ENCODE measurements around the gene PEDS1.

PEDS1 gene

DNA sequence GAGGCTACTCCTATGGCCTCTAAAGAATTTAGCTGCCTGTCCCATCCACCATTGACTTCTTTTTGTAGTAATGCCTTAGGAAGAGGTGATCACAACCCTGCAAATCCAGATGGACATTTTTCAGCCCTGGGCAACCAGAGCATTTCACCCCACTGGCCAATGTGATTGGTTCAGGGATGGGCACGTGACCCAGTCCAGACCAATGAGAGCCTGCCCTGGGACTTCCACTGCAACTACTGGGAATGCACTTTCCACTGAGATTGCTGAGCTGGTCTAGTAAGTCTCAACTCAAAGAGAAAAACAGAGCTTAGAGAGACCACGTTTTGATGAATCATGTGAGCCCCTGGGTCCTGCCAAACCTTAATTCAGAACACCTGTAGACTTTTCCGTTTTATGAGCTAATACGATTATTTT lies 31.7 kb downstream of the PEDS1 start:
- Histone ChIP-seq H3K27ac (ENCODE audit: extremely low read depth, low read depth, low read length) (no peak overlapping the region), H3K36me3 (ENCODE audit: control insufficient read depth in 2 of 2, insufficient read depth in 1 of 2, low read length in 2 of 2) (peaks cover 0 to 39% of the 10 kb centered on the region in 2 experiments; a peak in 2 of 3 replicates), H3K4me3 (ENCODE audit: low read depth, low read length) (no peak overlapping the region), H3K9me3 (ENCODE audit: control insufficient read depth, insufficient read depth, low read depth, low read length) (no peaks in the 10 kb centered on the region), H3K4me1 (ENCODE audit: control insufficient read depth, insufficient read depth, low read length) (no peaks in the 10 kb centered on the region)
- TF ChIP-seq SP7 (tag by site-specific recombination; IDR thresholded peaks at IDR 0.05) (no peak), ZNF16 (tag by site-specific recombination; IDR thresholded peaks at IDR 0.05; ENCODE audit: low read depth) (no peak)
- POLR2A ChIA-PET: interaction anchor here (0.6 to 2.2 kb wide), 4 partner anchors 31 to 629 kb away, joined by 3 to 13 read pairs (median 4); partner anchors contain the start of gene PEDS1
- CTCF ChIA-PET: interaction anchor here (0.6 to 5.7 kb wide), 5 partner anchors 16 to 128 kb away, joined by 3 to 94 read pairs (median 11); no protein-coding TSS in a partner anchor

DNA sequence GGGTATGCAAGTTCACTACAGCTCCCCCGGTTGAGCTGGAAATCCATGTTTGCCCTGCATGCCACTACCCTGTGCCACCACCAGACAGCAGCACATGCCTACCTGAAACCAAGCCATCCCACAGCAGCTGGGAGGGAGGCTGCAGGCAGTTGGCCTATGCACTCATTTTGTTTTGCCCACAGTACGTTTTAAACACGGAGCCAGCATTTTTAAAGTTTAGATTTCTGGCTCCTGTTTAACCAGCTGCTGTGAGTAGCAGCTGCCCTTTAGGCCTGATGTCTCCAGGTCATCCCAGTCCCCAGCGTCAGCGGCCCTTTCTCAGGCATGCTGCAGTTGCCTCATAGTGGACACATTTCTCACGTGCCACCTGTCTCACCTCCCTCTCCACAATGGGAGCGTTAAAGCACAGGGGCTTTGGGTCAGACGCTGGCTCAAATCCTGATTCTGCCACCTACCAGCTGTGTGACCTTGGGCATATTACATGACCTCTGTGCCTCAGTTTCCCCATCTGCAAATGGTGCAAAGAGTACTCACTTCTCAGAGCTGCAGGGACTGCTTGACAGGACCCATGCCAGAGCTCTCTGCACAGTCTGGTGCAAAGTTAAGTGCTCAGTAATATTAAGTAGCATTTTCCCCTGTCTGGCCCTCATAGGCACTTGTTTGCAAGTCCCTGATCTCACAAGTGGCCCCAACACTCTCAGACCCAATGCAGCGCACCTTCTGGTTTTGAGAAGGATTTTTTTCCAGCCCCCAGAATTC lies 32.4 kb downstream of the PEDS1 start:
- TF ChIP-seq, protein P1, sequence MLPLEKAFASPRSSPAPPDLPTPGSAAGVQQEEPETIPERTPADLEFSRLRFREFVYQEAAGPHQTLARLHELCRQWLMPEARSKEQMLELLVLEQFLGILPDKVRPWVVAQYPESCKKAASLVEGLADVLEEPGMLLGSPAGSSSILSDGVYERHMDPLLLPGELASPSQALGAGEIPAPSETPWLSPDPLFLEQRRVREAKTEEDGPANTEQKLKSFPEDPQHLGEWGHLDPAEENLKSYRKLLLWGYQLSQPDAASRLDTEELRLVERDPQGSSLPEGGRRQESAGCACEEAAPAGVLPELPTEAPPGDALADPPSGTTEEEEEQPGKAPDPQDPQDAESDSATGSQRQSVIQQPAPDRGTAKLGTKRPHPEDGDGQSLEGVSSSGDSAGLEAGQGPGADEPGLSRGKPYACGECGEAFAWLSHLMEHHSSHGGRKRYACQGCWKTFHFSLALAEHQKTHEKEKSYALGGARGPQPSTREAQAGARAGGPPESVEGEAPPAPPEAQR (tag by site-specific recombination; IDR thresholded peaks at IDR 0.05): no peak
- TF ChIP-seq ZNF335 (tag by site-specific recombination; conservative IDR thresholded peaks at IDR 0.05): peak; percentile 45; the same call in 1 of the 2 replicates
- TF ChIP-seq ZNF10 (tag by site-specific recombination; IDR thresholded peaks at IDR 0.05): no peak
- TF ChIP-seq ZNF600 (tag by site-specific recombination; IDR thresholded peaks at IDR 0.05): peak; percentile 32; the same call in 1 of the 2 replicates
- TF ChIP-seq ZNF654 (tag by site-specific recombination; IDR thresholded peaks at IDR 0.05; ENCODE audit: low read depth): peak; percentile 65
- TF ChIP-seq, protein P2, sequence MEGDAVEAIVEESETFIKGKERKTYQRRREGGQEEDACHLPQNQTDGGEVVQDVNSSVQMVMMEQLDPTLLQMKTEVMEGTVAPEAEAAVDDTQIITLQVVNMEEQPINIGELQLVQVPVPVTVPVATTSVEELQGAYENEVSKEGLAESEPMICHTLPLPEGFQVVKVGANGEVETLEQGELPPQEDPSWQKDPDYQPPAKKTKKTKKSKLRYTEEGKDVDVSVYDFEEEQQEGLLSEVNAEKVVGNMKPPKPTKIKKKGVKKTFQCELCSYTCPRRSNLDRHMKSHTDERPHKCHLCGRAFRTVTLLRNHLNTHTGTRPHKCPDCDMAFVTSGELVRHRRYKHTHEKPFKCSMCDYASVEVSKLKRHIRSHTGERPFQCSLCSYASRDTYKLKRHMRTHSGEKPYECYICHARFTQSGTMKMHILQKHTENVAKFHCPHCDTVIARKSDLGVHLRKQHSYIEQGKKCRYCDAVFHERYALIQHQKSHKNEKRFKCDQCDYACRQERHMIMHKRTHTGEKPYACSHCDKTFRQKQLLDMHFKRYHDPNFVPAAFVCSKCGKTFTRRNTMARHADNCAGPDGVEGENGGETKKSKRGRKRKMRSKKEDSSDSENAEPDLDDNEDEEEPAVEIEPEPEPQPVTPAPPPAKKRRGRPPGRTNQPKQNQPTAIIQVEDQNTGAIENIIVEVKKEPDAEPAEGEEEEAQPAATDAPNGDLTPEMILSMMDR (tag by site-specific recombination; IDR thresholded peaks at IDR 0.05): peak; percentile 84
- Histone ChIP-seq H3K36me3 (ENCODE audit: control insufficient read depth in 2 of 2, insufficient read depth in 1 of 2, low read length in 2 of 2) (peaks cover 0 to 31% of the 10 kb centered on the region in 2 experiments; a peak in 1 of 3 replicates), H3K4me3 (ENCODE audit: low read depth, low read length) (no peak overlapping the region), H3K9me3 (ENCODE audit: control insufficient read depth, insufficient read depth, low read depth, low read length) (no peaks in the 10 kb centered on the region), H3K4me1 (ENCODE audit: control insufficient read depth, insufficient read depth, low read length) (no peaks in the 10 kb centered on the region), H3K27ac (ENCODE audit: extremely low read depth, low read depth, low read length) (no peak overlapping the region)
- ChIA-PET CTCF (interaction anchor here (0.6 to 5.7 kb wide), 14 partner anchors 9 to 474 kb away, joined by 3 to 94 read pairs (median 6); partner anchors contain the start of gene PEDS1), POLR2A (interaction anchor here (0.6 to 2.2 kb wide), 5 partner anchors 11 to 58 kb away, joined by 3 to 13 read pairs (median 5); partner anchors contain the start of gene PEDS1)

DNA sequence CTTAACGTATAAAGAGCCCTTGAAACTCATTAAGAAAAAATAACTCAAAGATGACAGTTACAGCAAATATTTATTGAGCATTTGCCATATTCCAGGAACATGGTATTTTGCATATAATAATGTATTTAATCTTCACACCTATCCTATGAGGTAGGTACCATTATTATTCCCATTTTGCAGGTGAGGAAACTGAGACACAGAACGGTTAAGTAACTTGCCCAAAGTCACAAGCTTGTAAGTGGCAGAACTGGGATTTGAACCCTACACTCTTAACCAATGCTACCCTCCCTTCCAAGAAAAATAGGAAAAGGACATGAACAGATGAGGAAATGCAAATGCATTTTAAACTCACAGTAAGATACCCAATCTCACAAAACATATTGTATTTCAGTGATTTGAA lies 35.3 kb downstream of the PEDS1 start:
- Histone ChIP-seq H3K9me3 (ENCODE audit: control insufficient read depth, insufficient read depth, low read depth, low read length) (no peaks in the 10 kb centered on the region), H3K4me1 (ENCODE audit: control insufficient read depth, insufficient read depth, low read length) (no peaks in the 10 kb centered on the region), H3K36me3 (ENCODE audit: control insufficient read depth in 2 of 2, insufficient read depth in 1 of 2, low read length in 2 of 2) (peaks cover 0 to 3% of the 10 kb centered on the region in 2 experiments; a peak in 1 of 3 replicates), H3K27ac (ENCODE audit: extremely low read depth, low read depth, low read length) (no peak overlapping the region), H3K4me3 (ENCODE audit: low read depth, low read length) (no peak overlapping the region)
- ChIA-PET CTCF (interaction anchor here (1.0 kb wide), 1 partner anchor 15 kb away, joined by 4 read pairs; no protein-coding TSS in a partner anchor), POLR2A (no interaction called here)
- TF ChIP-seq, protein P3, sequence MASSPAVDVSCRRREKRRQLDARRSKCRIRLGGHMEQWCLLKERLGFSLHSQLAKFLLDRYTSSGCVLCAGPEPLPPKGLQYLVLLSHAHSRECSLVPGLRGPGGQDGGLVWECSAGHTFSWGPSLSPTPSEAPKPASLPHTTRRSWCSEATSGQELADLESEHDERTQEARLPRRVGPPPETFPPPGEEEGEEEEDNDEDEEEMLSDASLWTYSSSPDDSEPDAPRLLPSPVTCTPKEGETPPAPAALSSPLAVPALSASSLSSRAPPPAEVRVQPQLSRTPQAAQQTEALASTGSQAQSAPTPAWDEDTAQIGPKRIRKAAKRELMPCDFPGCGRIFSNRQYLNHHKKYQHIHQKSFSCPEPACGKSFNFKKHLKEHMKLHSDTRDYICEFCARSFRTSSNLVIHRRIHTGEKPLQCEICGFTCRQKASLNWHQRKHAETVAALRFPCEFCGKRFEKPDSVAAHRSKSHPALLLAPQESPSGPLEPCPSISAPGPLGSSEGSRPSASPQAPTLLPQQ (tag by site-specific recombination; IDR thresholded peaks at IDR 0.05): no peak
- TF ChIP-seq ZNF174 (tag by site-specific recombination; IDR thresholded peaks at IDR 0.05) (no peak), ZBTB21 (tag by site-specific recombination; IDR thresholded peaks at IDR 0.05) (no peak), ZNF768 (tag by site-specific recombination; IDR thresholded peaks at IDR 0.05) (no peak), ZNF48 (tag by site-specific recombination; IDR thresholded peaks at IDR 0.05) (no peak), ZNF2 (tag by site-specific recombination; IDR thresholded peaks at IDR 0.05) (no peak), MYNN (tag by site-specific recombination; IDR thresholded peaks at IDR 0.05; ENCODE audit: borderline replicate concordance) (no peak), ZNF792 (tag by site-specific recombination; IDR thresholded peaks at IDR 0.05) (no peak)
- TF ChIP-seq, protein P2 (tag by site-specific recombination; IDR thresholded peaks at IDR 0.05): no peak
- TF ChIP-seq, protein P4, sequence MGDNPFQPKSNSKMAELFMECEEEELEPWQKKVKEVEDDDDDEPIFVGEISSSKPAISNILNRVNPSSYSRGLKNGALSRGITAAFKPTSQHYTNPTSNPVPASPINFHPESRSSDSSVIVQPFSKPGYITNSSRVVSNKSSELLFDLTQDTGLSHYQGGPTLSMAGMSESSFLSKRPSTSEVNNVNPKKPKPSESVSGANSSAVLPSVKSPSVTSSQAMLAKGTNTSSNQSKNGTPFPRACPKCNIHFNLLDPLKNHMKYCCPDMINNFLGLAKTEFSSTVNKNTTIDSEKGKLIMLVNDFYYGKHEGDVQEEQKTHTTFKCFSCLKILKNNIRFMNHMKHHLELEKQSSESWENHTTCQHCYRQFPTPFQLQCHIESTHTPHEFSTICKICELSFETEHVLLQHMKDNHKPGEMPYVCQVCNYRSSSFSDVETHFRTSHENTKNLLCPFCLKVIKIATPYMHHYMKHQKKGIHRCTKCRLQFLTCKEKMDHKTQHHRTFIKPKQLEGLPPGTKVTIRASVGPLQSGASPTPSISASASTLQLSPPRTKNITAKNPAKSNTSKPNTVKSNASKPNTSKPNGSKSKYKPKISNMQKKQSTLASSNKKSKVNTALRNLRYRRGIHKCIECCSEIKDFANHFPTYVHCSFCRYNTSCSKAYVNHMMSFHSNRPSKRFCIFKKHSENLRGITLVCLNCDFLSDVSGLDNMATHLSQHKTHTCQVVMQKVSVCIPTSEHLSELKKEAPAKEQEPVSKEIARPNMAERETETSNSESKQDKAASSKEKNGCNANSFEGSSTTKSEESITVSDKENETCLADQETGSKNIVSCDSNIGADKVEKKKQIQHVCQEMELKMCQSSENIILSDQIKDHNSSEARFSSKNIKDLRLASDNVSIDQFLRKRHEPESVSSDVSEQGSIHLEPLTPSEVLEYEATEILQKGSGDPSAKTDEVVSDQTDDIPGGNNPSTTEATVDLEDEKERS (tag by site-specific recombination; IDR thresholded peaks at IDR 0.05): no peak
- TF ChIP-seq, protein P5, sequence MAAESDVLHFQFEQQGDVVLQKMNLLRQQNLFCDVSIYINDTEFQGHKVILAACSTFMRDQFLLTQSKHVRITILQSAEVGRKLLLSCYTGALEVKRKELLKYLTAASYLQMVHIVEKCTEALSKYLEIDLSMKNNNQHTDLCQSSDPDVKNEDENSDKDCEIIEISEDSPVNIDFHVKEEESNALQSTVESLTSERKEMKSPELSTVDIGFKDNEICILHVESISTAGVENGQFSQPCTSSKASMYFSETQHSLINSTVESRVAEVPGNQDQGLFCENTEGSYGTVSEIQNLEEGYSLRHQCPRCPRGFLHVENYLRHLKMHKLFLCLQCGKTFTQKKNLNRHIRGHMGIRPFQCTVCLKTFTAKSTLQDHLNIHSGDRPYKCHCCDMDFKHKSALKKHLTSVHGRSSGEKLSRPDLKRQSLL (tag by site-specific recombination; IDR thresholded peaks at IDR 0.05): no peak
